ES-I3 (cell line): ENCODE data around the gene MYH3.

Experiments
- H3K36me3 ChIP-seq: 2 replicates; pipeline ENCODE4 v1.6.1; 2013; ENCODE audit warnings: mild to moderate bottlenecking, low read length, control low read depth, moderate library complexity; ENCODE audit not compliant: insufficient read depth
- H3K4me1 ChIP-seq: 2 replicates; pipeline ENCODE4 v1.6.1; 2013; ENCODE audit warnings: mild to moderate bottlenecking, control low read depth, low read length; ENCODE audit not compliant: insufficient read depth
- H3K9ac ChIP-seq: 2 replicates; pipeline ENCODE4 v1.6.1; 2013; ENCODE audit warnings: low read depth, mild to moderate bottlenecking, low read length, moderate library complexity
- H3K9me3 ChIP-seq: 2 replicates; pipeline ENCODE4 v1.6.1; 2013; ENCODE audit warnings: mild to moderate bottlenecking, low read length, moderate library complexity; ENCODE audit not compliant: control insufficient read depth, insufficient read depth

MYH3 gene

GRCh38 chr17:10613775-10614513 lies 43.2 kb downstream of the MYH3 start:
- Histone ChIP-seq H3K36me3 (no peaks in the 10 kb centered on the region), H3K9ac (no peak overlapping the region), H3K4me1 (no peaks in the 10 kb centered on the region)

GRCh38 chr17:10612957-10613744 lies 44.0 kb downstream of the MYH3 start:
- Histone ChIP-seq H3K4me1 (no peaks in the 10 kb centered on the region), H3K9me3 (no peaks in the 10 kb centered on the region), H3K36me3 (no peaks in the 10 kb centered on the region), H3K9ac (no peak overlapping the region)

More at GRCh38 chr17:10613775-10614513, 43.2 kb downstream of the MYH3 start:
- no peaks in the 10 kb centered on the region for H3K9me3 ChIP-seq

GRCh38 chr17:10610884-10611283 lies 46.2 kb downstream of the MYH3 start:
- no peaks in the 10 kb centered on the region for H3K36me3 ChIP-seq
- H3K9ac ChIP-seq = no peak overlapping the region
- H3K9me3 ChIP-seq = no peaks in the 10 kb centered on the region
- H3K4me1 ChIP-seq = no peaks in the 10 kb centered on the region

DNA sequence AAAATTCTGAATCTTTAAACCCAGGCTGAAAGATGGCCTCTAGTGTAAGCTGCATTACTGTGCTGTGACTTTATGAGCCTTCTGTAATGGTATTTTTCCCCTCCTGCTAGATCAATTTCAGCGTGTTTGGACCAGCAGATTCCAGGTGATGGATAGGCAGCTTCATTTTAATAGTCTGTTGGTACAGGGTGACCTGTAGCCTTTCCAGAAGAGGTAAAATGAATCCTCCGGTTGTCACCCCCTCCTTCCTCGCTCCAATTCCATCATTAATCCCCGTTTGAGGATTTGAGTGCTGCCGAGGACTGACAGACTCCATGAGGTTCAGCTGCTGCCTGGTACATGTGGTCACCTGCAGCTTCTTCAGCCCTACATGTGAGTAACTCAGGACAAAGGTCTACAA lies 48.9 kb downstream of the MYH3 start:
- Histone ChIP-seq H3K36me3 (no peaks in the 10 kb centered on the region), H3K9me3 (no peaks in the 10 kb centered on the region), H3K4me1 (no peaks in the 10 kb centered on the region), H3K9ac (no peak overlapping the region)

DNA sequence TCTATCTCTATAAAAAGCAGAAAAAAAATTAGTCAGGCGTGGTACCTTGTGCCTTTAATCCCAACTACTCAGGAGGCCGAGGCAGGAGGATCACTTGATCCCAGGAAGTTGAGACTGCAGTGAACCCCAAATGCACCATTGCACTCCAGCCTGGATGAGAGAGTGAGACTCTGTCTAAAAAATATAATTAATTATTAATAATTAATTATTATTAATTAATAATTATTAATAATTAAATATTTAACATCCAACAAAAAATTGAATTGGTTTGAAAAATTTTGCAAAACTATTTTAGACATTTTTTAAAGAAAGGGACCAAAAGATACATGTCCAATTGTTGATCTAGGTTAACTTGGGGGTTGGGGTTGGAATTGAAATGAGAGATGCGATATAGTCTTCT lies 51.0 kb downstream of the MYH3 start:
- no peaks in the 10 kb centered on the region for H3K36me3 ChIP-seq
- no peaks in the 10 kb centered on the region for H3K4me1 ChIP-seq
- H3K9me3 ChIP-seq = no peaks in the 10 kb centered on the region
- no peak overlapping the region for H3K9ac ChIP-seq

DNA sequence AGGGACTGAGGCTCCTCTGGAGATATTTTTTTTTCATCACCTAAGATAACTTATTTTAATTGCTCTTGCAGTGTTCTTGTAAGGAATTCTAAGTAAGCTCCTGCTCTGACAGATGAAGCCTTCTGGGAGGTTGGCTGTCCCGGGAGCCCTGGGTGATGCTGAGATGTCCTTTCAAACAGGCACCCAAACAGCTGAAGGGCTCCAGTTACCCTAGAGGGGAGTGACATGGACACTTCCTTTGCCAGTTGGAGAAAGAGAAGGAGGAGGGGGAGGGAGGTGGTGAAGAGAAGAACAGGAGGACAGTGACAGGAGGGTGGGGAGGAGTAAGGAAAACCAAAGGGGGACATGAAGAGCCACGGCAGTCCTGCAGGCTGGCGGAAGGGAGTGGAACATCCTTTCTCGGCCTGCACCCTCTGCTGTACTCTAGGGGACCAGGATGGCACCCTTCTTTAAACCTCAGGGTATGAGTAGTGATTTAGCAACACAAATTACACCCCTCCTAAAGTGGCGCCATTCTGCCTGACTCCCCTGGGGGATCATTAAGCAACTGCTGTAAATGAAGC lies 51.8 kb downstream of the MYH3 start:
- Histone ChIP-seq H3K9me3 (no peaks in the 10 kb centered on the region), H3K4me1 (no peaks in the 10 kb centered on the region), H3K9ac (no peak overlapping the region), H3K36me3 (no peaks in the 10 kb centered on the region)

- Histone ChIP-seq H3K9me3 (no peaks in the 10 kb centered on the region), H3K36me3 (no peaks in the 10 kb centered on the region), H3K4me1 (no peaks in the 10 kb centered on the region), H3K9ac (no peak overlapping the region)
These were observed 52.6 kb downstream of the MYH3 start for GRCh38 chr17:10604521-10604920.

GRCh38 chr17:10603931-10604330 lies 53.2 kb downstream of the MYH3 start:
- no peaks in the 10 kb centered on the region for H3K9me3 ChIP-seq
- H3K4me1 ChIP-seq = no peaks in the 10 kb centered on the region
- H3K36me3 ChIP-seq = no peaks in the 10 kb centered on the region
- no peak overlapping the region for H3K9ac ChIP-seq

GRCh38 chr17:10600571-10600970 lies 56.5 kb downstream of the MYH3 start:
- Histone ChIP-seq H3K9me3 (no peaks in the 10 kb centered on the region), H3K36me3 (no peaks in the 10 kb centered on the region), H3K4me1 (no peaks in the 10 kb centered on the region), H3K9ac (no peak overlapping the region)

DNA sequence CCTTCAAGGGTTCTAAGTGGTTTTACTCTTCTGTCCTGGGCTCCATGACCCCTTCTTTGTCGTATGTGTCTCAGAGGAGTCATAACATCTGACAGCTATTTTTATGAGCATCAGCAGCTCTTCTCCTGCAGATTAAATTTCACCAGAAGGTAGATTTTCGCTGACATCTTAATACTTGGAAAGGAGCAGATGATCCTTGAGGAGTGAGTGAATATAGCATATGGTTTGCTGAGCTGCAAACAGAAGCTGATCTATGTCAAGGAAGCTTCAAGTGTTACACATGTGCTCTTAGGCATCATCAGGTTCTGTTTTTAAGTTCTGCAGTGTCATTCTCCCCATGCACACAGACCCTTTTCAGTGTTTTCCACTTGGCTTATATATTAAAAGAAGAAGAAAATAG lies 58.5 kb downstream of the MYH3 start:
- Histone ChIP-seq H3K4me1 (no peaks in the 10 kb centered on the region), H3K9me3 (no peaks in the 10 kb centered on the region), H3K36me3 (no peaks in the 10 kb centered on the region), H3K9ac (no peak overlapping the region)

DNA sequence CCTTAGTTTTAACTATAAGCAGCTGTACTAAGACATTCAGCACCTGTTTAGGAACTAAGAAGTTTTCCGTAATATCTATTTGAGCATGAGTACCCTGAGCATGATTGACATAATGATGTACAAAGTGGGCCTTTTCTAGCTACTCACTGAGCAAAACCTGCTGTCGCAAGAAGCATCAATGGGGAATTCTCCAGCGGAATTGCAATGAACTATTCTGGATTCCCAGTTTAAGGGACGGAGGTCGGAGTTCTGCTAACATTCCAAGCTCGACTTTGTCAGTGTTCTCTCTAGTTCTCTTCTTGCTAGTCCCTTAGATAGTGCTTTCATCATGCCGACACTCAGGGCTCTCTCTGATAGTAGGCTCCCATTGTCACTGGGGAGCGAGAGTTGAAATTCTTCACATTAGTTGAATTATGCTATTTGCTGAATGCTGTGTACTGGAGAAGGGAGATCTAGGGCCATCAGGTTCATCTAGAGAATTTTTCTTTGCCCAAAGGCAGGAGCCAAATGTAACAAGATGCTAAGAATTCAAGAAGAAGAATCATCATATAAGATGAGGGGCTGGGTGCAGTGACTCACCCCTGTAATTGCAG lies 67.5 kb downstream of the MYH3 start:
- Histone ChIP-seq H3K9ac (no peak overlapping the region), H3K9me3 (no peaks in the 10 kb centered on the region), H3K36me3 (no peaks in the 10 kb centered on the region), H3K4me1 (no peaks in the 10 kb centered on the region)

- no peaks in the 10 kb centered on the region for H3K9me3 ChIP-seq
- no peaks in the 10 kb centered on the region for H3K4me1 ChIP-seq
These were observed 71.6 kb downstream of the MYH3 start for GRCh38 chr17:10585529-10585928.

GRCh38 chr17:10583834-10584233 lies 73.3 kb downstream of the MYH3 start:
- Histone ChIP-seq H3K9me3 (no peaks in the 10 kb centered on the region), H3K36me3 (no peaks in the 10 kb centered on the region), H3K9ac (no peak overlapping the region), H3K4me1 (no peaks in the 10 kb centered on the region)

More at GRCh38 chr17:10585529-10585928, 71.6 kb downstream of the MYH3 start:
- Histone ChIP-seq H3K36me3 (no peaks in the 10 kb centered on the region), H3K9ac (no peak overlapping the region)

- Histone ChIP-seq H3K4me1 (no peaks in the 10 kb centered on the region), H3K9me3 (no peaks in the 10 kb centered on the region), H3K36me3 (no peaks in the 10 kb centered on the region), H3K9ac (no peak overlapping the region)
These were observed 77.8 kb downstream of the MYH3 start for GRCh38 chr17:10579270-10579669.
